NCI-H748 (cell line): ENCODE data around the gene CFAP58.
"Not testable (repeated sequence)": the region's sequence is repeated elsewhere in the genome, so short reads cannot be mapped to it uniquely, and the experiment has no call there.

Experiments
- DNase-seq: peaks from one replicate; lab custom pipeline; 2025; ENCODE audit not compliant: unreplicated experiment; lab: John Stamatoyannopoulos, UW

The CFAP58 gene

GRCh38 chr10:104427989-104428388, 74.4 kb downstream of the CFAP58 start:
- DNase-seq: no peak

DNA sequence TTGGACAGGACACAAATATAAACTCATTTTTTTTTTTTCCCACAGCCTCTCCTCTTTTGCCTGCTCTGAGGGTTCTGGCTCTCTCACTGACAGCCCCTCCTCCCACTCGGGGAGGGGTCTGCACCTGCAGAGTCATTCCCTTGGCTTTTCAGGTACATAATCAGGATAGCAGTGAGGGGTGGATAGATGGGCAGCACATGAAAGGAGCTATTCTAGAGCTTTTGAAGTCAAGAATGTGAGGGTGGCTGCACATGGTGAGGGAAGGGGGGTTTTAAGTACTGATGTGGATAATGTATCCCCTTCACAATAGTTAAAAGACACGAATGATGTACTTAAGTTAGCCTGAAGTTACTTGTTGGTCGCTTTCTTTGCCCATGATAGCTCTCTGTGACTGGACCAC, 76.2 kb downstream of the CFAP58 start:
- no peak for DNase-seq

DNA sequence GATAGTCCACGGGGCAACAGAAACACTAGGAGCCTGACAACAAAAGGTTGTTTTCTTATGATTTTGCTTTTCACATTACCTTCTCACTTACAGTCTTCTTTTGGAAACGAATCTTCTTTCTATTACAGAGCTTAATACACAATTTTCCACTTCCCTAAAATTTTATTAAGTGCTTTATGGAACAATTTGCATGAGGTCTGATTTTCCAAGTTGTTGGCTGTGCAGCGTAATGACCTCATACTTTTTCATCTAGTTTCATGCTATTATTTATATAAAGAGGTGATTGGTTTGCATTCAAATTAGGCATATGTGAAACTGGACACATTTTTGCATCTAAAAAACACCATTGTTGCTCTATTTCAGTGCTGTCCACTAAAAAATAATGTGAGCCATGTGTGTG, 76.7 kb downstream of the CFAP58 start:
- no peak for DNase-seq

DNA sequence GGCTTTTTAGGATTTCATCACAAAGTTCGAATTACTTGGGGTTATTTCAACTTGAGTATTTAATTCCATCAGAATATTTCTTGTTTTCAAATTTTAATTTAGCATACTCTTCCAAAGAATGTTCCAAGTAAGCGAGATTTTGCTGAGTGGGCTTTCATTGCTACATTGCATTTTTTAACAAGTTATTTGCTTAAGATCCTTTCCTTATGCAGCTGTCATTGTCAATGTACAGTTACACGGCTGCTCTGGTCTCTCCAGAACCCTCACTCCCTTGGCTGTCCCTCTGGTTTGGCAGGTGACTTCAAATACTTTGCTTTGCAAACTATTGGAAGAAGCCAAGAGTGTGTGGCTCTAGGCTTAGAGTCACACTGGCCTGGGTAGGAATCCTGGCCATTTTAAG, 80.0 kb downstream of the CFAP58 start:
- no peak for DNase-seq

- DNase-seq: no peak
Observed at GRCh38 chr10:104434601-104435000, 81.0 kb downstream of the CFAP58 start.

DNA sequence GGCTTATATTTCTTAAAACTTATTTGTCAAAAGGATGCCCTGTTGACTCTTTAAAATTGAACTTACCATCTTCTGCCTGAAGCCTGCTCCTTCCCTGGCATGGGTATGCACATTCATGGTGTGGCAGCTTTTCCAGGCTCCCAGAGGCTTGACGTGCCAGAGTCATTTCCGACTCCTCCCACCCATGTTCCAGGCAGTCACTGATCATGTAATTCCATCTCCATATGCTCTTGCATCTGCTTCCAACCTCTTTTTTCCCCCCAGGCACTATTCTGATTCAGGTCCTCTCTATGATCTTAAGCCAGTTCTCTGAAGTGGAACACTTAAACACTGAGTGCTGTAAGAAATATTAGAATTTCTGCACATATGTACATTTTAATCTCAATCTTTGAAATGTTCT, 82.2 kb downstream of the CFAP58 start:
- no peak for DNase-seq

- DNase-seq: no peak
Observed at GRCh38 chr10:104437226-104437625, 83.6 kb downstream of the CFAP58 start.

DNA sequence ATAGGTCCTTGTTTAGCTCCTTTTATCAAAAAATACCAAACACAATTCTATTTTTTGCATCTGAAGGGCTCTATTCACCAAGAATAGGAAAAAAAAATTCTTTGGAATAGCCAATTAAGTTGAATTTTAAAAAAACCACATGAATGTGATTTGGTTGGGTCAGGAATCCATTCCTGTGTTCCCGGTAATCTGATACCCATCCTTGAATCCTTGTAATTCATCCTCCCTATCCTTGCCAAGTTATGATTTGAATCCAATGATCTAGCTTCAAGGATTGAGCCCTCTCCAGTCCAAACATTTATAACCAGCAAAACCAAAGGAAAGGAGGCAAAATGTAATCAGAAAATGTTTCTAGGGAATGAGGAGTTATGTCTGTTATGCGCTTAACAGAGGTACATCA, 86.6 kb downstream of the CFAP58 start:
- DNase-seq: no peak

- DNase-seq: no peak
Observed at GRCh38 chr10:104441329-104442000, 87.8 kb downstream of the CFAP58 start.

GRCh38 chr10:104445359-104445758, 91.7 kb downstream of the CFAP58 start:
- no peak for DNase-seq

DNA sequence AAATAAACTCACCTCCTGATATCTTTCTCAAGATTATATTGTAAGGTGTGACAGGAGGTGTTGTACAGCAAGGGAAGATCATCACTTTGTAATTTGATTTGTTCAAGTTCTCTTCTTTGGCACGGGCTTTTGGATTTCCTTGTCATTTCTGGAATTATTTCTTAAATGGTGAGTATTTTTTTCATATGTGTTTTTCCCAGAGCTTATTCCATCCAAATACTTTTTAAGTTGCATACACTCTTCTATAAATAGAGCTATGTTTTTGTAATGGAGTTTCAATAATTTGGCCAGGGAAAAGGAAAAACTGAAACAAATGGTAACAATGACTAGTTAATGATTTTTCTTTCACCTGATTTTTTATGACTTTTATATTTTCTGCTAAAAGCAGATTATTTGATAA, 92.5 kb downstream of the CFAP58 start:
- no peak for DNase-seq

- no peak for DNase-seq
Observed at GRCh38 chr10:104447331-104447730, 93.7 kb downstream of the CFAP58 start.

- no peak for DNase-seq
Observed at GRCh38 chr10:104447906-104448305, 94.3 kb downstream of the CFAP58 start.

- DNase-seq: no peak
Observed at GRCh38 chr10:104449391-104449790, 95.8 kb downstream of the CFAP58 start.

GRCh38 chr10:104450490-104450889, 96.9 kb downstream of the CFAP58 start:
- DNase-seq: no peak

DNA sequence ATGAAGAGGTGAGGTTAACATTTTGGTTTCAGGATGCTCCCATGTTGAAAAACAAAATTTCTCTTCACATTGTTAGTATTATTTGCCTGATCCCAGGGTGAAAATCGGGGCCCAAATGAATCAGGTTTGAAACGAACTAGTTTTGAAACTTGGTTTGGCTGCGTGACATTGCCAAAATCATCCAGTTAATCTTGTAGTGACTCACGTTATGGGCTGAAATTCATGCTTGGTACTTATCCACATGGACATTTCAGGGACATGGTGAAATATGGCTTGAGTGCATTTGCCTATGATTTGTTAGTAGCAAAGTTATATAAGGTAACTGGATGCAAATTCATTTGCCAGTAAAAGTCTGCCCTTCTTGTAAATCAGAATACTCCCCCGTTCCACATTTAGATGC, 97.3 kb downstream of the CFAP58 start:
- DNase-seq: no peak

GRCh38 chr10:104452977-104453376, 99.3 kb downstream of the CFAP58 start:
- DNase-seq: no peak

- no peak for DNase-seq
Observed at GRCh38 chr10:104456802-104457542, 103.3 kb downstream of the CFAP58 start.

- DNase-seq: no peak
Observed at GRCh38 chr10:104457543-104457828, 103.9 kb downstream of the CFAP58 start.

DNA sequence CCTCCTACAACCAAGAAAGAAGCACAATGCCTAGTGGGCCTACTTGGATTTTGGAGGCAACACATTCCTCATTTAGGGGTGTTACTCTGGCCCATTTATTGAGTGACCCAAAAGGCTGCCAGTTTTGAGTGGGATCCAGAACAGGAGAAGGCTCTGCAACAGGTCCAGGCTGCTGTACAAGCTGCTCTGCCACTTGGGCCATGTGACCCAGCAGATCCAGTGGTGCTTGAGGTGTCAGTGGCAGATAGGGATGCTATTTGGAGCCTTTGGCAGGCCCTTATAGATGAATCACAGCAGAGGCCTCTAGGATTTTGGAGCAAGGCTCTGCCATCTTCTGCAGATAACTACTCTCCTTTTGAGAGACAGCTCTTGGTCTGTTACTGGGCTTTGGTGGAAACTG, 111.9 kb downstream of the CFAP58 start:
- not testable (repeated sequence) for DNase-seq

GRCh38 chr10:104468818-104469217, 115.2 kb downstream of the CFAP58 start:
- not testable (repeated sequence) for DNase-seq

DNA sequence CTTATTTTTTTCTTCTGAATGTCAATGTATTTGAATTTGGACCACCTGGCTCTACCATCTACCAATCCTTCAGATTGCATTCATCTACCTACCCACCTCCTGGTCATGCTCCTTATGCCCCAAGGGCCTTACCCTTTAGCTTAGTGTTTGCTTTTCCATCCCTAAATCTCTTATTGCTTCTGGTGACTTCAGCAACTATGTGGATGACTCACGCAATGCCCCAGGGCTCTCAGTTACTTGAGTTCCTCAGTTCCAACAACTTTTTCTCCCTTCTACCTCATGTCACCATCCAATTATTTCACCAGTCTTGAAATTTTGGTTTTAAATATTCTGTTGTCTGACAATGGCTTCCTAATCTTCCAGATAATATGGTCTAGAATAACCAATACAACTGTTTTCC, 118.9 kb downstream of the CFAP58 start:
- no peak for DNase-seq
